Endothelial cell of umbilical vein (primary cell): Measurements from ENCODE around the gene MRPS5. TPM values are rescaled to one million over a fixed set of nuclear protein-coding genes. Genes with fewer than 3 reads are reported as not detected.

Experiments
- BruUV-seq: library from RNA; stranded (reverse); fragments of 400-500 nt; replicated peaks from 2 replicates; lab custom pipeline; 2021; lab: Mats Ljungman, UMichigan
- CTCF ChIA-PET: fragments of 300-600, 350-600 bp; sonication (Branson Sonifier 250); formaldehyde crosslinking; loops from one replicate; lab custom pipeline; 2021; ENCODE audit warnings: antibody characterized with exemption, inconsistent platforms; lab: Charles Lee
- POLR2A ChIA-PET: fragments of 300-600, 350-600 bp; sonication (Branson Sonifier 250); formaldehyde crosslinking; loops from one replicate; lab custom pipeline; 2021; ENCODE audit warnings: antibody characterized with exemption, inconsistent platforms; lab: Charles Lee
- DNase-seq: peaks from one replicate; pipeline ENCODE4 v3.0.0-alpha.2; 2011; ENCODE audit warnings: low read depth, low spot score
- FAIRE-seq: peaks from 2 replicates; lab custom pipeline; 2011; peaks lifted over from hg19 to GRCh38; lab: Jason Lieb, UNC
- H2AFZ ChIP-seq: 2 replicates; pipeline ENCODE4 v1.6.0; 2012; ENCODE audit warnings: low read depth, low read length, control low read depth, inconsistent platforms
- H3K27ac ChIP-seq: 2 replicates; pipeline ENCODE4 v1.5.1; 2011; ENCODE audit warnings: low read depth, mild to moderate bottlenecking, control low read depth, low read length, moderate library complexity; ENCODE audit not compliant: insufficient read depth
- H3K27me3 ChIP-seq, 2 experiments: 2 replicates each; pipeline versions ENCODE4 v1.6.0 to v1.6.1; 2011; ENCODE audit warnings: low read length in 2 of 2, mixed read lengths in 1 of 2; ENCODE audit not compliant: control insufficient read depth in 2 of 2, insufficient read depth in 2 of 2
- H3K36me3 ChIP-seq, 2 experiments: 2 replicates in 1 of 2; 3 replicates in 1 of 2; pipeline ENCODE4 v1.5.1; 2011; ENCODE audit warnings: low read length in 2 of 2, mild to moderate bottlenecking in 1 of 2, moderate library complexity in 1 of 2; ENCODE audit not compliant: control insufficient read depth in 2 of 2, insufficient read depth in 2 of 2; ENCODE audit errors: extremely low read depth in 1 of 2
- H3K4me1 ChIP-seq: 3 replicates; pipeline ENCODE4 v1.5.1; 2011; ENCODE audit warnings: mild to moderate bottlenecking, low read length; ENCODE audit not compliant: control insufficient read depth, insufficient read depth; ENCODE audit errors: extremely low read depth
- H3K4me2 ChIP-seq: 2 replicates; pipeline ENCODE4 v1.6.1; 2011; ENCODE audit warnings: low read length, control low read depth, mixed read lengths; ENCODE audit not compliant: insufficient read depth
- H3K4me3 ChIP-seq, 3 experiments: fragments of 200-600 bp in 1 of 3; sonication (generic), shearing (Covaris generic) in 1 of 3; replicated peaks in 1 of 3; 2 replicates each; pipeline ENCODE4 v1.5.1; 2011 to 2016; ENCODE audit warnings: control low read depth in 3 of 3, low read length in 3 of 3, mild to moderate bottlenecking in 2 of 3, inconsistent platforms in 1 of 3, low read depth in 1 of 3, moderate library complexity in 1 of 3; ENCODE audit not compliant: insufficient read depth in 1 of 3
- H3K79me2 ChIP-seq: 2 replicates; pipeline ENCODE4 v1.6.0; 2012; ENCODE audit warnings: low read length, inconsistent platforms; ENCODE audit not compliant: control insufficient read depth, insufficient read depth
- H3K9ac ChIP-seq: replicated peaks from 2 replicates; pipeline ENCODE3; 2011; ENCODE audit warnings: low read length, control low read depth; ENCODE audit not compliant: insufficient read depth; ENCODE audit errors: extremely low read depth
- H3K9me1 ChIP-seq: replicated peaks from 3 replicates; pipeline ENCODE4 v1.6.0; 2011; ENCODE audit warnings: mild to moderate bottlenecking, low read length; ENCODE audit not compliant: control insufficient read depth, insufficient read depth; ENCODE audit errors: extremely low read depth
- H3K9me3 ChIP-seq: replicated peaks from 2 replicates; pipeline ENCODE4 v1.5.1; 2012; ENCODE audit warnings: low read length, inconsistent platforms; ENCODE audit not compliant: control insufficient read depth, insufficient read depth
- H4K20me1 ChIP-seq: replicated peaks from 2 replicates; pipeline ENCODE3; 2011; ENCODE audit warnings: mild to moderate bottlenecking, low read length; ENCODE audit not compliant: control insufficient read depth, insufficient read depth; ENCODE audit errors: extremely low read depth
- EZH2 ChIP-seq: IDR thresholded peaks from 2 replicates; pipeline ENCODE4 v1.6.1; 2012; ENCODE audit warnings: borderline replicate concordance, low read depth, mild to moderate bottlenecking, moderate library complexity, low read length, inconsistent platforms; ENCODE audit not compliant: severe bottlenecking
- FOS ChIP-seq: IDR thresholded peaks from 2 replicates; pipeline ENCODE4 v1.6.1; 2011; ENCODE audit warnings: mild to moderate bottlenecking, low read length, moderate library complexity, borderline replicate concordance; ENCODE audit not compliant: insufficient read depth
- MYC ChIP-seq: IDR thresholded peaks from one replicate; pipeline ENCODE4 v1.6.1; 2011; ENCODE audit warnings: mild to moderate bottlenecking, low read depth, low read length
- POLR2A ChIP-seq: IDR thresholded peaks from 2 replicates; pipeline ENCODE4 v1.6.1; 2012; ENCODE audit warnings: low read depth, mild to moderate bottlenecking, control low read depth, low read length
- POLR2AphosphoS5 ChIP-seq: IDR thresholded peaks from 2 replicates; pipeline ENCODE4 v1.6.1; 2012; ENCODE audit warnings: low read depth, mild to moderate bottlenecking, control low read depth, low read length, moderate library complexity; ENCODE audit not compliant: insufficient read depth
- dilution Hi-C: fragments of 300-500 bp; cut with MboI; formaldehyde crosslinking; loops from one replicate; pipeline ENCODE4 v1.15.0; 2019; ENCODE audit warnings: low sequenced_read_pairs; ENCODE audit not compliant: extremely low pct_ligation_motif_present
- intact Hi-C: fragments of 100-400 bp; cut with micrococcal nuclease; formaldehyde crosslinking; loops from one replicate; pipeline ENCODE4 v1.10.0; 2022
- polyA plus RNA-seq, 4 experiments: library from polyadenylated mRNA; depleted of rRNA in 3 of 4; stranded (reverse) in 3 of 4; unstranded in 1 of 4; fragments of >200 nt; gene quantifications; 2 replicates each; pipeline versions ENCODE4 v1.2.1 to v1.2.3, GENCODE V29; 2011 to 2012; ENCODE audit warnings: missing spikeins in 1 of 4
- total RNA-seq: library from RNA; stranded (reverse); gene quantifications from 2 replicates; pipeline ENCODE4 v1.2.3, GENCODE V29; 2021
- TF ChIP-seq, protein P1 (sequence below): IDR thresholded peaks from 2 replicates; pipeline ENCODE4 v1.6.1; 2011; ENCODE audit not compliant: insufficient read depth, insufficient read length
- TF ChIP-seq, protein P2 (sequence below), 2 donors: IDR thresholded peaks; 1 replicate in 1 of 2; 2 replicates in 1 of 2; pipeline ENCODE4 v1.5.1; 2011; ENCODE audit warnings: low read length in 2 of 2, mild to moderate bottlenecking in 2 of 2, moderate library complexity in 2 of 2, control low read depth in 1 of 2, inconsistent platforms in 1 of 2, low read depth in 1 of 2; ENCODE audit not compliant: insufficient read depth in 1 of 2; ENCODE audit errors: extremely low read depth in 1 of 2

MRPS5 gene
- total and polyA plus RNA-seq, 2 donors (not counting 3 experiments of a cell fraction or from before 2014, with no cell fraction given), result 50.5 to 62.8 TPM

DNA sequence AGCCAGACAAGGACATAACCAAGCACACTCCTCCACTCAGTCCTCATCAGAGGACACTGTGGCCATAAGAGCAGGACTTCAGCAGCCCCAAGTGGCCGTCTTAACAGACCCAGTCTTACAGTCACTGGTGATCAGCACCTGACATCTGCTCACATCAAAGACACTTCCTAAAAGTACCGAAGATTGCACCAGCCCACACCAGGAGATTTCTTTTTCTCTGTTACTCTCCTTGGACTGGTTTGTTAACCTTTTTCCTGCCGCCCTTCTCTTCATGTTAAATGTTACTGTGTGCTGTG, 44.1 kb downstream of the MRPS5 start:
- Histone ChIP-seq H3K9me1 (no peaks in the 10 kb centered on the region), H3K36me3 (no peaks in the 10 kb centered on the region), H3K27ac (no peak overlapping the region), H3K4me3 (no peak overlapping the region), H4K20me1 (no peaks in the 10 kb centered on the region), H3K27me3 (peaks cover 9 to 16% of the 10 kb centered on the region in 2 experiments), H2AFZ (no peak overlapping the region), H3K9ac (no peak overlapping the region), H3K4me1 (no peaks in the 10 kb centered on the region), H3K4me2 (no peak overlapping the region), H3K79me2 (no peaks in the 10 kb centered on the region), H3K9me3 (no peaks in the 10 kb centered on the region)
- DNase-seq, result no peak
- no TSS peak for BruUV-seq
- no peak for FAIRE-seq
- intact Hi-C loops, result loop anchor here (5.0 kb wide), 1 partner anchor 90 kb away; the partner anchor contains the start of gene ZNF2
- dilution Hi-C loops, result no loop called here
- ChIA-PET POLR2A (no interaction called here), CTCF (interaction anchor here (1.4 to 1.5 kb wide), 2 partner anchors 14 to 19 kb away, joined by 4 to 19 read pairs; no protein-coding TSS in a partner anchor)
- TF ChIP-seq, protein P1, sequence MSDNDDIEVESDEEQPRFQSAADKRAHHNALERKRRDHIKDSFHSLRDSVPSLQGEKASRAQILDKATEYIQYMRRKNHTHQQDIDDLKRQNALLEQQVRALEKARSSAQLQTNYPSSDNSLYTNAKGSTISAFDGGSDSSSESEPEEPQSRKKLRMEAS, result no peak
- TF ChIP-seq POLR2A, result no peak
- TF ChIP-seq POLR2AphosphoS5, result no peak
- TF ChIP-seq FOS, result no peak
- TF ChIP-seq EZH2, result no peak

DNA sequence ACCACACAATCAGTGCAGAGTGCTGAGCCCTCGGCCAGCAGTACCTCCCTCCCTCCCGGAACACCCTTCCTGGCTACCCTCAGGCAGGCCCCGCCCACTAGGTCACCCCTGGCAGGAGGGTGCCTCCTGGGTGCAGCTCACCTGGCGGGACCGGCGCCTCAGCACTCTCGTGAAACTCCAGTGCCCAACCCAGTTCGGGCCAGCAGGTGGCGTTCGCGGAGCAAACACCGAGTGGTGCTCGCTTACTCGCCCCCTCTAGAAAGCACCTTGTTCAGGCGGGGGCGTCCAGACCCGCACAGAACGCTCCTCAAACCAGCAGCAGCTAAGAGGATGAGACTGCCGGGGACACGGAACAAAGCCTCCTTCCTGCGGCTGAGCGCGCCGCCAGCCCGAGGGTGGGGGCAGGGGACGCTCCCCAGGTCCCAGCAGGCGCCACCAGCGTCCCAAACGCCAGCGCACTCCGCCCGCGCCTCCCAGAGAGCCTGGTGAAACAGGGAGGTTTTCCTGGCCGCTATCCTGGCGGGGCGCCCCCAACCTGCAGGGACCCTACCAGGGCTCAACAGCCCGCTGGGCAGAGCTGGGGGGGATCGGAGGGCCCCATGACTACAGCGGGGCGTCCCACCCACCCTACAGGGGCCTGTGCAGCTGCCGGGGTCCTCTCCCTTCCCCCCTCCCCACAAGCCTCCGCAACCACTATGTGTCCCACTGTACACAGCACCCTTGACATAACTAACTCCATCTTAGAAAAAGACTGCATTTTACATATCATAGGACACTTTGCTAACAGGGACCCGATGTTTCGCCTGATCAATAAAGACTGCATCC, 44.7 kb downstream of the MRPS5 start:
- FAIRE-seq (peak; percentile 74), DNase-seq (peak; percentile 57)
- no peaks in the 10 kb centered on the region for H3K36me3 ChIP-seq
- peak overlapping the region in 1 of 3 experiments; percentile 38 for H3K4me3 ChIP-seq
- dilution Hi-C loops (no loop called here), intact Hi-C loops (loop anchor here (1.0 to 5.0 kb wide), 2 partner anchors 38 to 90 kb away; partner anchors contain the start of gene ZNF2)
- H4K20me1 ChIP-seq, result no peaks in the 10 kb centered on the region
- no peaks in the 10 kb centered on the region for H3K9me1 ChIP-seq
- H2AFZ ChIP-seq, result peak overlapping the region; percentile 72
- no peak overlapping the region for H3K27ac ChIP-seq
- no peaks in the 10 kb centered on the region for H3K79me2 ChIP-seq
- H3K27me3 ChIP-seq, result peaks cover 9 to 15% of the 10 kb centered on the region in 2 experiments
- H3K4me2 ChIP-seq, result peak overlapping the region; percentile 46
- CTCF ChIA-PET, result interaction anchor here (0.6 to 1.8 kb wide), 19 partner anchors 10 to 268 kb away, joined by 3 to 19 read pairs (median 4); partner anchors contain the start of gene MRPS5
- no peaks in the 10 kb centered on the region for H3K9me3 ChIP-seq
- POLR2A ChIA-PET, result no interaction called here
- no peak overlapping the region for H3K9ac ChIP-seq
- H3K4me1 ChIP-seq, result no peaks in the 10 kb centered on the region
- BruUV-seq, result no TSS peak
- TF ChIP-seq, protein P1, result no peak
- TF ChIP-seq, protein P2, sequence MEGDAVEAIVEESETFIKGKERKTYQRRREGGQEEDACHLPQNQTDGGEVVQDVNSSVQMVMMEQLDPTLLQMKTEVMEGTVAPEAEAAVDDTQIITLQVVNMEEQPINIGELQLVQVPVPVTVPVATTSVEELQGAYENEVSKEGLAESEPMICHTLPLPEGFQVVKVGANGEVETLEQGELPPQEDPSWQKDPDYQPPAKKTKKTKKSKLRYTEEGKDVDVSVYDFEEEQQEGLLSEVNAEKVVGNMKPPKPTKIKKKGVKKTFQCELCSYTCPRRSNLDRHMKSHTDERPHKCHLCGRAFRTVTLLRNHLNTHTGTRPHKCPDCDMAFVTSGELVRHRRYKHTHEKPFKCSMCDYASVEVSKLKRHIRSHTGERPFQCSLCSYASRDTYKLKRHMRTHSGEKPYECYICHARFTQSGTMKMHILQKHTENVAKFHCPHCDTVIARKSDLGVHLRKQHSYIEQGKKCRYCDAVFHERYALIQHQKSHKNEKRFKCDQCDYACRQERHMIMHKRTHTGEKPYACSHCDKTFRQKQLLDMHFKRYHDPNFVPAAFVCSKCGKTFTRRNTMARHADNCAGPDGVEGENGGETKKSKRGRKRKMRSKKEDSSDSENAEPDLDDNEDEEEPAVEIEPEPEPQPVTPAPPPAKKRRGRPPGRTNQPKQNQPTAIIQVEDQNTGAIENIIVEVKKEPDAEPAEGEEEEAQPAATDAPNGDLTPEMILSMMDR (IDR thresholded peaks at IDR 0.05; ENCODE audit: extremely low read depth in 1 of 2, insufficient read depth in 1 of 2, low read depth in 1 of 2, low read length in 2 of 2), result peak; percentile 78 to 93
- no peak for TF ChIP-seq MYC
